NCI-H524 treated with DMSO at 0.1 percent for 48 hours (cell line): ENCODE measurements around the gene EIF4G1.
"Not testable (repeated sequence)": the region's sequence is repeated elsewhere in the genome, so short reads cannot be mapped to it uniquely, and the experiment has no call there.

Experiments
- DNase-seq: peaks from one replicate; lab custom pipeline; 2025; lab: John Stamatoyannopoulos, UW

The EIF4G1 gene

GRCh38 chr3:184314363-184314699, at the start of gene EIF4G1:
EIF4G1 (plus strand) TSS chr3:184314606; CDS start chr3:184315797, 1,191 bp downstream.
- peak; percentile 79 for DNase-seq

GRCh38 chr3:184267249-184267648, 47.2 kb upstream of the EIF4G1 start:
- not testable (repeated sequence) for DNase-seq

- no peak for DNase-seq
Observed at GRCh38 chr3:184272269-184272668, 42.1 kb upstream of the EIF4G1 start.

- DNase-seq, result no peak
Observed at GRCh38 chr3:184275381-184275701, 39.1 kb upstream of the EIF4G1 start.

- no peak for DNase-seq
Observed at GRCh38 chr3:184275961-184276910, 38.2 kb upstream of the EIF4G1 start, which contains the start of gene ECE2. ECE2 (plus strand) TSS chr3:184276022; CDS start chr3:184276154, 132 bp downstream.

GRCh38 chr3:184277366-184277765, 37.0 kb upstream of the EIF4G1 start:
- no peak for DNase-seq

GRCh38 chr3:184282941-184283340, 31.5 kb upstream of the EIF4G1 start:
- no peak for DNase-seq

- DNase-seq, result no peak
Observed at GRCh38 chr3:184283681-184284080, 30.7 kb upstream of the EIF4G1 start.

GRCh38 chr3:184284696-184285095, 29.7 kb upstream of the EIF4G1 start:
- DNase-seq, result peak; percentile 77

GRCh38 chr3:184289426-184289938, 24.9 kb upstream of the EIF4G1 start:
- peak; percentile 47 for DNase-seq

GRCh38 chr3:184290331-184290730, 24.1 kb upstream of the EIF4G1 start:
- no peak for DNase-seq

- no peak for DNase-seq
Observed at GRCh38 chr3:184291044-184291737, 23.2 kb upstream of the EIF4G1 start.

- no peak for DNase-seq
Observed at GRCh38 chr3:184291738-184292445, 22.5 kb upstream of the EIF4G1 start.

GRCh38 chr3:184295771-184296170, 18.6 kb upstream of the EIF4G1 start:
- no peak for DNase-seq

GRCh38 chr3:184296616-184297015, 17.8 kb upstream of the EIF4G1 start:
- no peak for DNase-seq

- DNase-seq, result peak; percentile 93
Observed at GRCh38 chr3:184298759-184299487, 15.5 kb upstream of the EIF4G1 start, which contains the start of gene PSMD2. PSMD2 (plus strand) TSS chr3:184299241; CDS start chr3:184299267, 26 bp downstream.

- DNase-seq, result no peak
Observed at GRCh38 chr3:184299488-184300377, 14.7 kb upstream of the EIF4G1 start.

- no peak for DNase-seq
Observed at GRCh38 chr3:184300378-184300720, 14.1 kb upstream of the EIF4G1 start.

- no peak for DNase-seq
Observed at GRCh38 chr3:184305577-184305976, 8.8 kb upstream of the EIF4G1 start.

- no peak for DNase-seq
Observed at GRCh38 chr3:184306341-184306972, 7.9 kb upstream of the EIF4G1 start.
